PC-3 (cell line): ENCODE data around the gene TEX264.

ENCODE experiments used
- CTCF ChIP-seq: fragments of 300-600 bp; sonication (generic); conservative IDR thresholded peaks from 2 replicates; pipeline ENCODE4 v1.5.1; 2017; ENCODE audit warnings: antibody characterized with exemption, low read depth, mild to moderate bottlenecking, low read length
- EZH2phosphoT487 ChIP-seq: fragments of 300-600 bp; sonication (generic); IDR thresholded peaks from 2 replicates; pipeline ENCODE4 v1.6.1; 2018; ENCODE audit warnings: mild to moderate bottlenecking, antibody characterized with exemption, low read length, borderline replicate concordance

- TF ChIP-seq CTCF (no peak), EZH2phosphoT487 (no peak)
Observed at GRCh38 chr3:51673181-51673801, 2.2 kb downstream of the TEX264 start.
